ENCODE results near the gene PALMD.

PALMD gene

GRCh38 chr1:99726818-99727217, 80.9 kb downstream of the PALMD start:
- no peak for DNase-seq (ENCODE audit: low spot score in 2 of 2)
- H3K27ac Mint-ChIP-seq (ENCODE audit: low read depth), result no peak overlapping the region
- H3K4me3 Mint-ChIP-seq, result no peak overlapping the region
- peaks cover 2% of the 10 kb centered on the region for H3K36me3 Mint-ChIP-seq (ENCODE audit: insufficient read depth)
- no peaks in the 10 kb centered on the region for H3K4me1 Mint-ChIP-seq
- no peak for ATAC-seq (replicated peaks; ENCODE audit: extremely low read depth, poor library complexity, severe bottlenecking)
- H3K27me3 Mint-ChIP-seq, result no peaks in the 10 kb centered on the region
- no peaks in the 10 kb centered on the region for H3K9me3 Mint-ChIP-seq

GRCh38 chr1:99727575-99728185, 81.8 kb downstream of the PALMD start:
- Mint-ChIP-seq H3K4me1 (no peaks in the 10 kb centered on the region), H3K9me3 (no peaks in the 10 kb centered on the region), H3K27me3 (no peaks in the 10 kb centered on the region), H3K4me3 (no peak overlapping the region), H3K27ac (ENCODE audit: low read depth) (no peak overlapping the region), H3K36me3 (ENCODE audit: insufficient read depth) (peaks cover 2% of the 10 kb centered on the region)
- ATAC-seq (replicated peaks; ENCODE audit: extremely low read depth, poor library complexity, severe bottlenecking), result no peak
- no peak for DNase-seq (ENCODE audit: low spot score in 2 of 2)

GRCh38 chr1:99728494-99729235, 82.8 kb downstream of the PALMD start:
- H3K36me3 Mint-ChIP-seq (ENCODE audit: insufficient read depth), result peaks cover 2% of the 10 kb centered on the region
- DNase-seq (ENCODE audit: low spot score in 2 of 2) (no peak), ATAC-seq (replicated peaks; ENCODE audit: extremely low read depth, poor library complexity, severe bottlenecking) (no peak)

GRCh38 chr1:99731384-99731783, 85.5 kb downstream of the PALMD start:
- Mint-ChIP-seq H3K4me1 (no peaks in the 10 kb centered on the region), H3K27ac (ENCODE audit: low read depth) (no peak overlapping the region), H3K36me3 (ENCODE audit: insufficient read depth) (peaks cover 2% of the 10 kb centered on the region), H3K9me3 (no peaks in the 10 kb centered on the region), H3K4me3 (no peak overlapping the region), H3K27me3 (peaks cover 7% of the 10 kb centered on the region)
- ATAC-seq (replicated peaks; ENCODE audit: extremely low read depth, poor library complexity, severe bottlenecking), result no peak
- DNase-seq (ENCODE audit: low spot score in 2 of 2), result no peak

More at GRCh38 chr1:99728494-99729235, 82.8 kb downstream of the PALMD start:
- peaks cover 7% of the 10 kb centered on the region for H3K27me3 Mint-ChIP-seq
- no peak overlapping the region for H3K4me3 Mint-ChIP-seq
- H3K27ac Mint-ChIP-seq (ENCODE audit: low read depth), result no peak overlapping the region
- no peaks in the 10 kb centered on the region for H3K4me1 Mint-ChIP-seq
- H3K9me3 Mint-ChIP-seq, result no peaks in the 10 kb centered on the region

GRCh38 chr1:99735852-99736251, 89.9 kb downstream of the PALMD start:
- DNase-seq (ENCODE audit: low spot score in 2 of 2) (no peak), ATAC-seq (replicated peaks; ENCODE audit: extremely low read depth, poor library complexity, severe bottlenecking) (no peak)

GRCh38 chr1:99737016-99737415, 91.1 kb downstream of the PALMD start:
- no peak overlapping the region for H3K27ac Mint-ChIP-seq (ENCODE audit: low read depth)
- no peak for ATAC-seq (replicated peaks; ENCODE audit: extremely low read depth, poor library complexity, severe bottlenecking)
- DNase-seq (ENCODE audit: low spot score in 2 of 2), result no peak
- H3K4me3 Mint-ChIP-seq, result no peak overlapping the region
- peaks cover 7% of the 10 kb centered on the region for H3K27me3 Mint-ChIP-seq
- peaks cover 1% of the 10 kb centered on the region for H3K36me3 Mint-ChIP-seq (ENCODE audit: insufficient read depth)
- H3K9me3 Mint-ChIP-seq, result no peaks in the 10 kb centered on the region
- H3K4me1 Mint-ChIP-seq, result no peaks in the 10 kb centered on the region

More at GRCh38 chr1:99735852-99736251, 89.9 kb downstream of the PALMD start:
- no peaks in the 10 kb centered on the region for H3K4me1 Mint-ChIP-seq
- no peaks in the 10 kb centered on the region for H3K9me3 Mint-ChIP-seq
- no peak overlapping the region for H3K27ac Mint-ChIP-seq (ENCODE audit: low read depth)
- no peak overlapping the region for H3K4me3 Mint-ChIP-seq
- H3K36me3 Mint-ChIP-seq (ENCODE audit: insufficient read depth), result peaks cover 1% of the 10 kb centered on the region
- peaks cover 7% of the 10 kb centered on the region for H3K27me3 Mint-ChIP-seq

DNA sequence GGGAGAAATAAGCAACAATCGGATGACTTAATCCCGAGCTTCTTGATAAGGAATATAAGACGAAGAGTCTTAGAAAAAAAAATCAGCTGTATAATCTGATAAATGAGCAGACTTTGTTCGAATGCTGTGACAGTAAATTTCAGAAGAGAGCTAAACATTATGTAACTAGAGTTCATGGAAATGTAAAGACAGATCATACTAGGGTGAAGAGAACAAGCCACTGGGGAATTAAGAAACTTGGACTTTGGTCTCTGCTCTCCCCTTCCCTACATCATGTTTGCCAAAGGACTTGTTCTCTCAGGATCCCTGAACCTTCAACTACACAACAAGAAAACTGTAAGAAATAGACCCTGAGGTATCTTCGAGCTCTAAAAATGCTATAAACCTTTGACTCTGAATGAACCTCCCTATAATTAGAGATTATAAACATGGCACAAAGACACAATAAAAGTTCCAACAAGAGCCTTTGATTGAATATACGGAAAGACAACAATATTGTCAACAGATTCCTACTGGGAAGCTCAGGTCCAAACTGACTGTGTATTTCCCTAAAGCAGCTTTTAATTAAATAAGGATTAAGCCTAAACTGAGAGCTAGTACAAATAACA, 93.0 kb downstream of the PALMD start:
- DNase-seq (ENCODE audit: low spot score in 2 of 2) (no peak), ATAC-seq (replicated peaks; ENCODE audit: extremely low read depth, poor library complexity, severe bottlenecking) (no peak)
- H3K27ac Mint-ChIP-seq (ENCODE audit: low read depth), result no peak overlapping the region
- no peaks in the 10 kb centered on the region for H3K27me3 Mint-ChIP-seq
- H3K36me3 Mint-ChIP-seq (ENCODE audit: insufficient read depth), result peaks cover 1% of the 10 kb centered on the region
- H3K9me3 Mint-ChIP-seq, result no peaks in the 10 kb centered on the region
- no peaks in the 10 kb centered on the region for H3K4me1 Mint-ChIP-seq
- H3K4me3 Mint-ChIP-seq, result no peak overlapping the region

GRCh38 chr1:99740141-99740540, 94.2 kb downstream of the PALMD start:
- H3K36me3 Mint-ChIP-seq (ENCODE audit: insufficient read depth), result peaks cover 1% of the 10 kb centered on the region
- H3K4me1 Mint-ChIP-seq, result no peaks in the 10 kb centered on the region
- H3K4me3 Mint-ChIP-seq, result no peak overlapping the region
- H3K27ac Mint-ChIP-seq (ENCODE audit: low read depth), result no peak overlapping the region
- no peak for ATAC-seq (replicated peaks; ENCODE audit: extremely low read depth, poor library complexity, severe bottlenecking)
- DNase-seq (ENCODE audit: low spot score in 2 of 2), result no peak
- no peaks in the 10 kb centered on the region for H3K27me3 Mint-ChIP-seq
- no peaks in the 10 kb centered on the region for H3K9me3 Mint-ChIP-seq

Data from central memory CD8-positive, alpha-beta T cell (primary cell).